ENCODE data around the gene DMRT3.

DNA sequence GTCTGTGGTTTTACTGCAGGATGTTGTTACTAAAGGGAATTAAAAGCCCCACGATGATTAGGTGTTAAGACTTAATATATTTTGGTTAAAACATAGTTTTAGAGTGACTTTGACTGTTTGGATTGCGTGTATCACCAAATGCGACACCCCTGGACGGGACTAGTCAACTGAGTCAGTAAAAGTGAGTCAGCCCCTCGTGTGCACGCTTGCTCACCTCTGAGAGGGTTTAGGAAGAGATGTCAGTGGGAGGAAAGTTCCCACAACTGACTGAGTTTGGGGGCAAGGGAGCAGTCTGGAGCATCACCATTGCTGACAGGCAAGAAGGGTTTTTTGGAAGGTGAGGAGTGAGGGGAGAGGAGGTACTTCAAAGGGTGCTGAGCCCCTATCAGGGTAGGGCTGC is 14.4 kb upstream of the DMRT3 start:
- TF ChIP-seq CTCF (IDR thresholded peaks at IDR 0.05; ENCODE audit: control extremely low read depth in 1 of 3, insufficient read depth in 1 of 3, low read depth in 1 of 3, low read length in 3 of 3) (no peak), GABPA (IDR thresholded peaks at IDR 0.05; ENCODE audit: borderline replicate concordance, insufficient read depth, low read length) (no peak), EZH2 (IDR thresholded peaks at IDR 0.05; ENCODE audit: low read depth, low read length, severe bottlenecking) (no peak), CBX5 (IDR thresholded peaks at IDR 0.05; ENCODE audit: low read depth, low read length) (no peak), NRF1 (IDR thresholded peaks at IDR 0.05; ENCODE audit: low read depth, low read length) (no peak), SRF (IDR thresholded peaks at IDR 0.05; ENCODE audit: low read depth, low read length) (no peak), ZNF274 (IDR thresholded peaks at IDR 0.05; ENCODE audit: borderline replicate concordance, extremely low read depth, low read length) (no peak), CTBP2 (IDR thresholded peaks at IDR 0.05; ENCODE audit: borderline replicate concordance, insufficient read depth, insufficient read length, low read length) (no peak), BACH1 (IDR thresholded peaks at IDR 0.05; ENCODE audit: low read length) (no peak), CHD2 (IDR thresholded peaks at IDR 0.05; ENCODE audit: low read length) (no peak)
- TF ChIP-seq, protein P1, sequence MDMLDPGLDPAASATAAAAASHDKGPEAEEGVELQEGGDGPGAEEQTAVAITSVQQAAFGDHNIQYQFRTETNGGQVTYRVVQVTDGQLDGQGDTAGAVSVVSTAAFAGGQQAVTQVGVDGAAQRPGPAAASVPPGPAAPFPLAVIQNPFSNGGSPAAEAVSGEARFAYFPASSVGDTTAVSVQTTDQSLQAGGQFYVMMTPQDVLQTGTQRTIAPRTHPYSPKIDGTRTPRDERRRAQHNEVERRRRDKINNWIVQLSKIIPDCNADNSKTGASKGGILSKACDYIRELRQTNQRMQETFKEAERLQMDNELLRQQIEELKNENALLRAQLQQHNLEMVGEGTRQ (IDR thresholded peaks at IDR 0.05; ENCODE audit: low read length): no peak
